ENCODE data around the gene MIGA2. TPM values are rescaled to one million over a fixed set of nuclear protein-coding genes. Genes with fewer than 3 reads are reported as not detected.

The MIGA2 gene
- total RNA-seq, 1 experiment from 2014 or later, result 23.7 TPM

DNA sequence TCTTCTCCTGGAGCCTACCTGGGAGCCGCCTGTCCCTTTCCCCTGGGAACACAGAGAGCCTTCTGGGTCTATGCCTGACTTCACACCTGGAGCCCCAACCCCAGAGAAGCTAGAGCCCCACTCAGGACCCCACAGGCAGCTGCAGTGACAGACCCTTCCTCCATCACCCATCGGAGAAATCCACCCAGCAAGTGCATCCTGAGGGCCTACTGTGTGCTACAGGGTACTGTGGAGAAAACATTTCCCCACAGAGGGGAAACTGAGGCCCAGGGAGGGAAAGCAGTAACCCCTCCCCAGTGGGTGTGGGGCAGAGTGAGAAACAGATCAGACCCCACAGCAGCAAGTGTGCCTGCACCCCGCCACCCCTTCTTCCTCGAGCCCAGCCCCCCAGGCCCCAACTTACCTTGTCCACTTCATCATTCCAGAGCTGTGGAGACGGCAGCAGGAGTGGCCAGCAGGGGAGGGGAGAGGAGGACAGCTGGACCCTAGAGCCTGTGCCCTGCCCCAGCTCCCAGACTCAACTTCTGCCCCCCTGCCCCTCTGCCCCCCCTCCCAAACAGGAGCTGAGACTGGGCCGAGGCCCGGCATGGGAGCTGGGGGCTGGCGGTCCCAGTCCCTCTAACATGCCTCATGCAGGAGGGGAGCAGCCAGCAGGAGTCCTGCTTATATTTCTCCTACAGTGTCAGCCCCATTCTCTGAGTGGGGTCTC is 26.0 kb upstream of the MIGA2 start:
- intact Hi-C loops (cut with micrococcal nuclease), result no loop called here
- H3K79me2 ChIP-seq (ENCODE audit: insufficient read depth, low read length), result no peaks in the 10 kb centered on the region
- H3K9ac ChIP-seq (ENCODE audit: low read length), result no peak overlapping the region
- POLR2A ChIA-PET, result no interaction called here
- ATAC-seq (no peak), DNase-seq (ENCODE audit: low read depth, low spot score) (no peak)
- no peak overlapping the region for H3K27ac ChIP-seq (ENCODE audit: low read depth, low read length)
- no peak overlapping the region for H3K4me3 ChIP-seq (replicated peaks in 1 of 2; ENCODE audit: low read depth in 1 of 2, low read length in 2 of 2)
- no peaks in the 10 kb centered on the region for H3K4me1 ChIP-seq (ENCODE audit: control insufficient read depth in 1 of 2, insufficient read depth in 2 of 2, low read length in 2 of 2)
- no peaks in the 10 kb centered on the region for H3K27me3 ChIP-seq (ENCODE audit: insufficient read depth, low read length)
- H2AFZ ChIP-seq (ENCODE audit: low read depth, low read length, poor library complexity, severe bottlenecking), result no peak overlapping the region
- CTCF ChIA-PET, result no interaction called here
- no peaks in the 10 kb centered on the region for H3K9me2 ChIP-seq (ENCODE audit: insufficient read depth)
- BruUV-seq (replicated peaks), result no TSS peak
- H3K9me3 ChIP-seq (ENCODE audit: control insufficient read depth in 1 of 2, insufficient read depth in 1 of 2, low read depth in 1 of 2, low read length in 2 of 2), result no peaks in the 10 kb centered on the region
- no peaks in the 10 kb centered on the region for H4K20me1 ChIP-seq (ENCODE audit: insufficient read depth)
- H3K36me3 ChIP-seq (ENCODE audit: control insufficient read depth in 1 of 2, insufficient read depth in 2 of 2, low read length in 2 of 2), result peaks cover 5 to 36% of the 10 kb centered on the region in 2 experiments; a peak in 3 of 4 replicates
- RAD21 ChIA-PET (ENCODE audit: low non-redundant PET in 1 of 2, low total read pairs in 2 of 2, uncharacterized antibody in 2 of 2, unreplicated experiment in 2 of 2), result no interaction called here
- no peak overlapping the region for H3K4me2 ChIP-seq (ENCODE audit: low read length)
- TF ChIP-seq CEBPB (IDR thresholded peaks at IDR 0.05; ENCODE audit: low read depth), result no peak
- no peak for TF ChIP-seq ELF1 (IDR thresholded peaks at IDR 0.05; ENCODE audit: borderline replicate concordance, low read depth)
- TF ChIP-seq SP1 (IDR thresholded peaks at IDR 0.05; ENCODE audit: low read depth), result no peak
- TF ChIP-seq, protein P1, sequence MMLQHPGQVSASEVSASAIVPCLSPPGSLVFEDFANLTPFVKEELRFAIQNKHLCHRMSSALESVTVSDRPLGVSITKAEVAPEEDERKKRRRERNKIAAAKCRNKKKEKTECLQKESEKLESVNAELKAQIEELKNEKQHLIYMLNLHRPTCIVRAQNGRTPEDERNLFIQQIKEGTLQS (IDR thresholded peaks at IDR 0.05), result no peak
- TF ChIP-seq POLR2A (IDR thresholded peaks at IDR 0.05; ENCODE audit: borderline replicate concordance, extremely low read depth, insufficient read depth, insufficient read length), result no peak
- TF ChIP-seq EZH2 (IDR thresholded peaks at IDR 0.05), result no peak
- TF ChIP-seq, protein P2, sequence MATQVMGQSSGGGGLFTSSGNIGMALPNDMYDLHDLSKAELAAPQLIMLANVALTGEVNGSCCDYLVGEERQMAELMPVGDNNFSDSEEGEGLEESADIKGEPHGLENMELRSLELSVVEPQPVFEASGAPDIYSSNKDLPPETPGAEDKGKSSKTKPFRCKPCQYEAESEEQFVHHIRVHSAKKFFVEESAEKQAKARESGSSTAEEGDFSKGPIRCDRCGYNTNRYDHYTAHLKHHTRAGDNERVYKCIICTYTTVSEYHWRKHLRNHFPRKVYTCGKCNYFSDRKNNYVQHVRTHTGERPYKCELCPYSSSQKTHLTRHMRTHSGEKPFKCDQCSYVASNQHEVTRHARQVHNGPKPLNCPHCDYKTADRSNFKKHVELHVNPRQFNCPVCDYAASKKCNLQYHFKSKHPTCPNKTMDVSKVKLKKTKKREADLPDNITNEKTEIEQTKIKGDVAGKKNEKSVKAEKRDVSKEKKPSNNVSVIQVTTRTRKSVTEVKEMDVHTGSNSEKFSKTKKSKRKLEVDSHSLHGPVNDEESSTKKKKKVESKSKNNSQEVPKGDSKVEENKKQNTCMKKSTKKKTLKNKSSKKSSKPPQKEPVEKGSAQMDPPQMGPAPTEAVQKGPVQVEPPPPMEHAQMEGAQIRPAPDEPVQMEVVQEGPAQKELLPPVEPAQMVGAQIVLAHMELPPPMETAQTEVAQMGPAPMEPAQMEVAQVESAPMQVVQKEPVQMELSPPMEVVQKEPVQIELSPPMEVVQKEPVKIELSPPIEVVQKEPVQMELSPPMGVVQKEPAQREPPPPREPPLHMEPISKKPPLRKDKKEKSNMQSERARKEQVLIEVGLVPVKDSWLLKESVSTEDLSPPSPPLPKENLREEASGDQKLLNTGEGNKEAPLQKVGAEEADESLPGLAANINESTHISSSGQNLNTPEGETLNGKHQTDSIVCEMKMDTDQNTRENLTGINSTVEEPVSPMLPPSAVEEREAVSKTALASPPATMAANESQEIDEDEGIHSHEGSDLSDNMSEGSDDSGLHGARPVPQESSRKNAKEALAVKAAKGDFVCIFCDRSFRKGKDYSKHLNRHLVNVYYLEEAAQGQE (IDR thresholded peaks at IDR 0.05; ENCODE audit: low read depth), result no peak
- TF ChIP-seq, protein P3, sequence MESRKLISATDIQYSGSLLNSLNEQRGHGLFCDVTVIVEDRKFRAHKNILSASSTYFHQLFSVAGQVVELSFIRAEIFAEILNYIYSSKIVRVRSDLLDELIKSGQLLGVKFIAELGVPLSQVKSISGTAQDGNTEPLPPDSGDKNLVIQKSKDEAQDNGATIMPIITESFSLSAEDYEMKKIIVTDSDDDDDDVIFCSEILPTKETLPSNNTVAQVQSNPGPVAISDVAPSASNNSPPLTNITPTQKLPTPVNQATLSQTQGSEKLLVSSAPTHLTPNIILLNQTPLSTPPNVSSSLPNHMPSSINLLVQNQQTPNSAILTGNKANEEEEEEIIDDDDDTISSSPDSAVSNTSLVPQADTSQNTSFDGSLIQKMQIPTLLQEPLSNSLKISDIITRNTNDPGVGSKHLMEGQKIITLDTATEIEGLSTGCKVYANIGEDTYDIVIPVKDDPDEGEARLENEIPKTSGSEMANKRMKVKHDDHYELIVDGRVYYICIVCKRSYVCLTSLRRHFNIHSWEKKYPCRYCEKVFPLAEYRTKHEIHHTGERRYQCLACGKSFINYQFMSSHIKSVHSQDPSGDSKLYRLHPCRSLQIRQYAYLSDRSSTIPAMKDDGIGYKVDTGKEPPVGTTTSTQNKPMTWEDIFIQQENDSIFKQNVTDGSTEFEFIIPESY (IDR thresholded peaks at IDR 0.05; ENCODE audit: extremely low read depth, insufficient replicate concordance, low read length), result no peak
- TF ChIP-seq, protein P4, sequence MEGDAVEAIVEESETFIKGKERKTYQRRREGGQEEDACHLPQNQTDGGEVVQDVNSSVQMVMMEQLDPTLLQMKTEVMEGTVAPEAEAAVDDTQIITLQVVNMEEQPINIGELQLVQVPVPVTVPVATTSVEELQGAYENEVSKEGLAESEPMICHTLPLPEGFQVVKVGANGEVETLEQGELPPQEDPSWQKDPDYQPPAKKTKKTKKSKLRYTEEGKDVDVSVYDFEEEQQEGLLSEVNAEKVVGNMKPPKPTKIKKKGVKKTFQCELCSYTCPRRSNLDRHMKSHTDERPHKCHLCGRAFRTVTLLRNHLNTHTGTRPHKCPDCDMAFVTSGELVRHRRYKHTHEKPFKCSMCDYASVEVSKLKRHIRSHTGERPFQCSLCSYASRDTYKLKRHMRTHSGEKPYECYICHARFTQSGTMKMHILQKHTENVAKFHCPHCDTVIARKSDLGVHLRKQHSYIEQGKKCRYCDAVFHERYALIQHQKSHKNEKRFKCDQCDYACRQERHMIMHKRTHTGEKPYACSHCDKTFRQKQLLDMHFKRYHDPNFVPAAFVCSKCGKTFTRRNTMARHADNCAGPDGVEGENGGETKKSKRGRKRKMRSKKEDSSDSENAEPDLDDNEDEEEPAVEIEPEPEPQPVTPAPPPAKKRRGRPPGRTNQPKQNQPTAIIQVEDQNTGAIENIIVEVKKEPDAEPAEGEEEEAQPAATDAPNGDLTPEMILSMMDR (IDR thresholded peaks at IDR 0.05 in 2 of 3, conservative IDR thresholded peaks at IDR 0.05 in 1 of 3; ENCODE audit: borderline replicate concordance in 1 of 3, insufficient read depth in 1 of 3, low read depth in 2 of 3, low read length in 2 of 3), result no peak
- TF ChIP-seq, protein P5, sequence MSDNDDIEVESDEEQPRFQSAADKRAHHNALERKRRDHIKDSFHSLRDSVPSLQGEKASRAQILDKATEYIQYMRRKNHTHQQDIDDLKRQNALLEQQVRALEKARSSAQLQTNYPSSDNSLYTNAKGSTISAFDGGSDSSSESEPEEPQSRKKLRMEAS (IDR thresholded peaks at IDR 0.05), result no peak
- no peak for TF ChIP-seq TCF7L2 (IDR thresholded peaks at IDR 0.05; ENCODE audit: borderline replicate concordance, extremely low read depth, insufficient read depth, insufficient read length)
- no peak for TF ChIP-seq CBX3 (IDR thresholded peaks at IDR 0.05; ENCODE audit: low read depth)
